Central memory CD4-positive, alpha-beta T cell (primary cell): ENCODE data around the gene CDX2.
A peak's percentile ranks its signal among the peaks of the same experiment; 100 is the strongest.
"Not testable (repeated sequence)": the region's sequence is repeated elsewhere in the genome, so short reads cannot be mapped to it uniquely, and the experiment has no call there.

ENCODE experiments used
- DNase-seq: peaks from one replicate; pipeline ENCODE4 v3.0.0; 2022

The CDX2 gene

DNA sequence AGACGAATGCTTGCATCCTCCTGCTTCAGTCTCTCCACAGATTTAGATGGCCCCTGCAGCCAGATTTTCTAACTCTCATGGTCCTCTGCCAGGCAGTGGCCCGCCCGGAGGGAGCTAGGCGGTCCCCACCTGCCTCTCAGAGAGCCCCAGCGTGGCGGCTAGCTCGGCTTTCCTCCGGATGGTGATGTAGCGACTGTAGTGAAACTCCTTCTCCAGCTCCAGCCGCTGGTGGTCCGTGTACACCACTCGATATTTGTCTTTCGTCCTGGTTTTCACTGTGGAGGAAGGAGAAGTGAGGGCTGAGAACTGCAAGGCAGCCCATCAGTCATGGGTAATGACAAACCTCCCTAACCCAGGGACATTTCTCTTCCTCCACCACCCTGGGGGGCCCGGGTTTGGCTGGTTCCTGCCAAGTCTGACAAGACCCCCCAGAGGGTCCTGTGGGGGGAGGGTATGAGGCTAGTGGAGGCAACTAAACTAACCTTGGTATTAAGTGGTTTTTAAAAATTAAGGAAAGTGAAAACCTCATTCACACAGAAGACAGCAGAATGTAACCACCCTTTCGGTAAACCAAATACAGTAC is 4.3 kb downstream of the CDX2 start:
- DNase-seq, result no peak

DNA sequence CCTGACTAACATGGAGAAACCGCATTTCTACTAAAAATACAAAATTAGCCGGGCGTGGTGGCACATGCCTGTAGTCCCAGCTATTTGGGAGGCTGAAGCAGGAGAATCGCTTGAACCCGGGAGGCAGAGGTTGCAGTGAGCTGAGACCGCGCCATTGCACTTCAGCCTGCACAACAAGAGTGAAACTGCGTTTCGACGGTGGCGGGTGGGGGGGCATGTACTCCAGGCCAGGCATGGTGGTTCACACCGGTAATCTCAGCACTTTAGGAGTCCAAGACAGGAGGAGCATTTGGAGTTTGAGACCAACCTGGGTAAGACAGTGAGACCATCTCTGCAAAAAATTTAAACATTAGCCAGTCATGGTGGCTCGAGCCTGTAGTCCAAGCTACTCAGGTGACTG is 4.9 kb downstream of the CDX2 start:
- not testable (repeated sequence) for DNase-seq

DNA sequence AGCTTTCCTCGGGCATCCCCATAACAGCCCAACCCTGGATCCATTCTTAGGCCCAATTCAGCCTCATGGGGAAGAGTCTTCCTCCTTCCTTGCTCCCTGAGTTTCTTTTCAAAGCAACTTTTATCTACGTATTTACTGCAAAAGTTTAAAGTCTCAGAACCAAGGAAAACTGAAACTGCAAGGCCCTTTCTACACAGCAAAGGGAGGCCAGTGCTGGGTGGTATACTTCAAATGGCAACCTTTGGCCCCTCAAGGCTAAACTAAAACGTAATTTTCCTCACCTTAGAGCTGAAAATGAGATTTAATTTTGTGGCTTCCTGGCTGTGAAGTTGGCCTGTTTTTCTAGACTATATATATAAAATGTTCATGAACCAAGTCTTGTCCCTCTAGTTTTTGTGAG is 5.6 kb downstream of the CDX2 start:
- no peak for DNase-seq

DNA sequence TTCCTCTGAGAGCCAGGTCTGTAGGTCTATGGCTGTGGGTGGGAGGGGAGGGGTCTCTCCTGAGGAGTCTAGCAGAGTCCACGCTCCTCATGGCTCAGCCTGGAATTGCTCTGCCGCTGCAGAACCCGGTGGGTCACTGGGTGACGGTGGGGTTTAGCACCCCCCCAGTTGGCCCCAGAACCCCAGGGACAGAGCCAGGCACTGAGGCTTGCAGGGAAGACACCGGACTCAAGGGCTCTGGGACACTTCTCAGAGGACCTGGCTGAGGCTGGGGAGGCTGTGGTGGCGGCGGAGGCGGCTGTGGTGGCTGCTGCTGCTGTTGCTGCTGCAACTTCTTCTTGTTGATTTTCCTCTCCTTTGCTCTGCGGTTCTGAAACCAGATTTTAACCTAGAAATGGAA is 6.1 kb downstream of the CDX2 start:
- no peak for DNase-seq

DNA sequence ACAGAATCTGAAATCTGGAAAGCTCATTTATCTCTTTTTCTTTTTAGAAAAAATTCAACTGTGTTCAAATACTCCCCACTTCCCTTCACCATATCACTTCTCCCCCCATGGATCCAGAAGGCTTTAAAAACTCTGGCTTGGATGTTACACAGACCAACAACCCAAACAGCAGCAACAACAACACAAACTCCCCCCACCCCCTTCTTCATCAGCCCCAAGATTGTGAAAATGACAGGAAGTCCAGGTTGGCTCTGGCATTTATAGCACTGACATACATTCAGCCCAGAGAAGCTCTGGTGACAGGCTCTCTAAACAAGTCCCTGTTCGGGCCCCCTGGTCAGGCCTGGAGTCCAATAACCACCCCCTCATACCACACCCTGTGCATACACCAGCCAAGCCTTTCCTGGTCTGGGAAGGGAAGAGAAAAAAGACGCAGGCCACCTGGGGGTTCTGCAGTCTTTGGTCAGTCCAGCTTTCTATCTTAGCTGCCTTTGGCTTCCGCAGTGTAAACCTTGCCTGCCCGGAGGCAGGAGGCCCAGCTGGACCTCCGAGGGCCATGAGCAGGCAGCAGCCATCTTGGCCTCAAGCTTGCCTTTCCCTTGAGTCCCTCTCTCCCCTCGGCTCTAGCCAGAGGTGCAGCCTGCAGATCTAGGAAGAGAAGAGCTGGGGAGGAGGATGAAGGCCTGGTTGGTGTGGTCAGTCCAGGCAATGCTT is 6.8 kb downstream of the CDX2 start:
- DNase-seq, result no peak

DNA sequence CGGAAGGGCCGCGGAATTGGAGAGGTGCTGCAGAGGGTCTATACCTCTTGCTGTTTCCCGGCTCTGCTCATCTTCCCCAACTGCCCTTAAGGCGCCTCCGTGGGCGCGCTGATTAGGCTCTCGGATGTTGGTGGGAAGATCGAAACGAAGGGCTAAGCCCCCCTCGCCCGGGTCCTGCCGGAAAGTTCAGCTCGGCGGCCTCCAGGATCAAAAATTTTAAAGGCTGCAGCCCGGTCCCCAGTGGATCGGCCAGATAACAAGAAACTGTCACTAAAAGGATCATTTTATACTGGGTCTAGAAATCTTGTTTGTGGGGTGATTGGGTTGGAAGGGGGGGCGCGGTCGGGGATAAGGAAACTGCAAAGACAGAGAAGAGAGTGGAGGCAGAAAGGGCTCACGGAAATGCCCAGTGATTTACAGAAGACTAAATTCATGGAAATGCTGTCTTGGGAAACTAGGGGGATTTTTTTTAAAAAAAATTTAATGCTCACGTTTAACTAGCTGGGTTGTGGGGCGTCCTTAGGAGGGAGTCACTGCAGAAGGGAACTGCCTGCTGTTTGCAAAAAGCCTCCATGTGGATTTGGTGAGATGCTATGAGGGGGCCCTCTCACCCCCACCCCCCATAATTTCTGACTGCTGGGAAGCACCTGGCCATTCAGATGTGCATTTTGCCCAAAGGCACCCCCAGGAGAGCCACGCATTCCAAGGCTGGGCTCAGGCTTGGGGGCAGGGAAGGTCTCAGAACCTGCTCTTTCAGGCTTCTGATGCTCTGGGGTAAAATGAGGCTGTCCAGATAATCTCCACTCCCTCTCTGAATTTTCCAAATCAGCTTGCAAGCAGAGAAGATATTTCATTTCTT is 7.7 kb downstream of the CDX2 start:
- no peak for DNase-seq

DNA sequence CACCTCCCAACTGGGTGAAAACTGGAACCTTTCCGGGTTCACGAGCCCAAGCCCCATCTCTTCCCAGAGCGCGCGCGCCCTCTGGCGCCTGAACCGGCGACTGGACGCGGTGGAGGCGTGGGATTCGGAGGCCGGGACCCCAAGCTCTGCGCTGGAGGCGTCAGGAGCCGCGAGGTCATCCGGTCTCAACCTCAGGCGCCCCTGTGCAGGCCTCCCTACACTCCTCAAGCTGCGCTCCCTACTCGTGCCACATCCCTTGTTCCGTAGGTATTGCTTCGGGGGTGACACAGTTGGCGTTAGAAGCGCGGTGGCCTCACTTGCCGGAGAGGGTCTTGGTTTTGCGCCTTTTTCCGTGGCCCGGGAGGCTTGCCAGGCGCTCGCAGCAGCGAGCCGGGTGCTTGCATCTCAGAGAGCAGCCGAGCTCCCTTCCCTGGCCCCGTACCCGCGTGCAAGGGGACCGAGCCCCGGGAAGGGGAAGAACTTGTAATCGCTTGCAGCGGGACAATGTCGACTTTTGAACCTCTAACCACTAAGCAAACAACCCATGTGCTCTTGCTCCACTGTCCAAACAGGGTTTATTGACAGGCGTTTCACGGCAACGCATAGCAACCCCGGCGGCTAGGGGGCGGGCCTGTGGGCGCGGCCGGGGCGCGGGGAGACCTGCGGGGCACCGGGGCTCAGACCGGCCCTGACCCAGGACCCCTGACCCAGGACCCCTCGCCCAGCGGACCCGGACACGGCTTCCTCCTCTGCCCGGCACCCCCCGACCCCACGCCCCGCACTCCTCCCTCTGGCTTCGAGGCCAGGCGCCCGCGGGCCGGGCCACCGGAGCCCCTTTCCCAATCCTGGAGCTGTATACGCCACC is 8.5 kb downstream of the CDX2 start:
- DNase-seq, result no peak

DNA sequence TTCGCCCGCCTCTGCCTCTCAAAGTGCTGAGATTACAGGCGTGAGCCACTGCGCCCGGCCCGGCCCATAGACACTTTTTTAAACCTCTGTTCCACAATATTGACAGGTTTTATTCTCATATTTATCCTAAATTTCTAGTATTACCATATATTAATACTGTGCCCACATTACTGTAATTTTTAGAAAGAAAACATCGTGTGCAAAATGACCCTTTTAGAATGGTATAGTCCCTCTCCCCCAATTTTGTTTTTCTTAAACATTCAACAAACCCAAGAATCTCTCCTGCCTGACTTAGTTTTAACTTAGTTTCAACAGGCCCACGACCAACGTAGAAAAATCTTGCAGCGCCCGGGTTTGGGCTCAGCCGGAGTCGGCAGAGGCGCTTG is 9.1 kb downstream of the CDX2 start:
- no peak for DNase-seq

DNA sequence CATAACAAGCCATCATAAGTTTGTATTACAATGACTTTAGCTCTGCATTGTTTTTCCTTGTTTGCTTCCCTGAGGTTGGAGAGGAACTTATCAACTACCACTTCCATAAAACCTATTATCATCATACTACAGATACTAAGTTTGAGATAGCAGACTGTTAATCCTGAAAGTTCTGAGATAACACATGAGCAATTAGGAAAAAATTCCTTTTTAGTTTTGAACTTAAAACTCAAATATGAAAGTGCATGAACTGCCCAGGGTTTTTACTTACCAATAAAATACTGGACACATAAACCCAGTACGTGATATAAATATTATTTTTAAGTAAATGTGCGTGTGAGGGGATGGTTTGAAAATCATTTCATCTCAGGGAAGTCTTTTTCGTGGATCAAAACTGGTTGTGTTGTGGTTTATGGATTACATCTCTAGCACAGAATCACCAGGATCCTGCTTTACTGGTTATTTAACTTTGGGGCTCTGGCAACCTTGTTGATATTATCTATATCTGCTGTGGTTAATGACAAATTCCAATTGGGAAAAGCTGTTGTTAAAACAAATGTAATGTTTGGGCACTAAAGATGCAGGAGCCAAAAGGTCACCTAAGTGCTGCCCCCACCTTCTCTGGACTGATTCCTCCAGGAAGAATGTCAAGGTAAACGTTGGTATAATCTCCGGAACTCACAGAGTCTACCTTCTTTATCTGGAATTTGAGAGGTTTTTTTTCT is 12.4 kb downstream of the CDX2 start:
- DNase-seq, result no peak

DNA sequence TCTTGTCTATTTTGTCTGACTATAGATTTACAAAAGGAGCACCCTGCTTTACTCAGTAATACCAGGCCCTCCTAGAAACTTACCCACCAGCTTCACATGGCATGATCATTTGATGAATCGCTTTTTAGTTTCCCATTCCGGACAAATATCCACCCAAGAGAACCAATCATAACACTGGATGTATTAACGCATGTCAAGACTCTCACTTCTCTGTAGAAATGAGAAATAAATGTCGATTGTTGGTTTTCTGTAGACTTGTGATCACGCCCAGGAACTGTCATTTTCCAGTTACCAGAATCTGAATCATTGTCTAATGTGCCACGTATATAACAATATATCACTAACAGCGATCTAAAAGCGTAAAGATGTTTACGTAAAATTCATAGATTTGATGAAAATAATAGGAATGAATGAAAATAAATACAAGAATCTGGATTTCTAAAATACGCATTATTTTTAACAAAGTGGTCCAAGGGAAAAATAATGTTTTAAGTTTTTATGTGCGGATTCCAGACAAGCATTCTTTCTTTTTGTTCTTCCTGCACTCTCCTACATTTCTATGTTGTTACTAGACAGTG is 14.0 kb downstream of the CDX2 start:
- no peak for DNase-seq

DNA sequence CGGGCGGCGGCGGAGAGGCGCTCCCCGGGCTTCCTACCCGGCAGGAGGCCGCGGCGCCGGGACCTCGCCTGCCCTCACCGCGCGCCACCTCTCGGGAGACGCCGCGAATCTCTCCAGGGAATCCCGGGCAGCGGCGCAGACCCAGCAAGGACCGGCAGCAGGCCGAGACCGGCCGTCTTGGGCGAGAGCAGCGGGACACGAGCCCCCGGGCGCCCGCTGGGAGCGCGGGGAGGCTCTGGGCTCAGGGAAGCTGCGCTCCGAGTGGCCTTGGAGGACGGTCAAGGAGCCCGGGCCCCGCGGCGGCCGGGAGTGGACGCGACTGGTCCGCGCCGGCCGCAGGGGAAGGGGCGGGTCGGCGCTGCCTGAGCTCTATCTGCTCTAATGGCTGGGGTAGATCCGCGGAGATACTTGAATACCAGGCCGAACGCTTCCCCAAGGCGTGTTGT is 14.7 kb downstream of the CDX2 start:
- DNase-seq, result no peak

DNA sequence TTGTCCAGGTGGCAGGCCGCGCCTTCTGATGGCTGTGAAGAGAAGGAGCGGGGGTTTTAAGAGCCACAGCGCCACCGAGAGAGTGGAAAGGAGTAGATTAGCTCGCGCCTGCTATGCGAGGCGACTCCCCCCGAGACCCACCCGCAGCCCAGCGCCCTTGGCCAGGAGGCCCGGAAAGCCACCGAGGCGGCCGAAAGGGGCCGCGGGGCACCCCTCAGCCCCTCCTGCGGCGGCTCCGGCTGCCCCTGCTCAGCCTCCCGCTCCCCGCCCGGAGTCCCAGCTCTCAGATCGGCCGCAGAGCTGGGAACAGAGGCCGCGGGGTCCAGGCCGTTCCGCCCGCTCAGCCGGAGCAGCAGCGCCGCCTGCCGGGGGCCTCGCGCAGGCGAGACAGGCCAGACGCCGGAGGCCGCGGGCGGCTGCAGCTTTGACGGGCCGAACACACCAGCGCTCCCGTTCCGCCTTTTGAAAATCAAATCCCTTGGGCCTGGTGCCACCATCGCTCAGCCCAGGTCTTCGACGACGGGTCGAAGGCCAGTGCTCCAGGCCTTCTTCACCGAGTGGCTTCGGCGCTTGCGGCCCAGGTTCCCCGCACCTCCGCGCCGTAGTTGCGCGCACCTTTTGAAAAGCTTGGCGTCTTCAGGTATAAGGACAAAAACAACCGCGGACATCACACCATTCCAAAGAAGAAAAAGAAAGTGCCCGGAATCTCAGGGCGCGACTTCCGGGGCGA is 15.3 kb downstream of the CDX2 start:
- peak; percentile 32 for DNase-seq

DNA sequence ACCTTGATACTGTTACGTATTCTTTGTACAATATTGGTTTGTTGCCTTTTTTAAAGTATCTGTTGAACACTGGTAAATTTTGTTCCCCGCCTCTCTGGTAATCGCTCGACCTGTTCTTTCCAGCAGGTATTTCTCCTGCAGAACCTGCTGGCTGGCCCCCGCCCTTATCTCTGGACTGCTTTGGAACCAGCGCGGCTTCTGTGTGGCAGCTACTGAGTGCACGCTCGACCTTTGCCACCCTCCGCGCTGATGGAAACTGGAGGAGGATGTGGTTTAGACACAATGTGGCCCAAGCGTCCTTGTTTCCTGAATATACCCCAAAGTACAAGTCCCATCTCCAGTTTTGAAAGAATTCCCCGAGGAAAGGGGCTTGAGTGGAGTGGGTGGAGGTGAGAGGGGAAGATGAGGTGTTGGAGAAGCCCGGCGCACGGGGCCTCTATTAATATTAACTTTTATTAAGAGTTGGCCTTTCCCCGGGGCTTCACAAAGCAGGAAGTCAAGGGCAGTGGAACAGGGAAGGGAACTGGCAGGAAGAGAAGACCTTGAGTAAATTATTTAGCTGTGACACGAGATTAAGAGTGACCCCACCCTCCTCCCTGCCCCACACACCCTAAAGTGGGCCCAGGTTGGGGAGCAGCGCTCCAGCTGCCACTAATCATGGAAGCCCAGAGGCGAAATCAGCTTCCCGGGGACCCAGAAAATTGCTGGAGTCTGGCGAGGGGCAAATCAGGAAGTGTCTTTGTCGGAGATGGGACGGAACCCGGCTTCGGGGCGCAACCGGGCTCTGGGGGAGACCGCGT is 16.0 kb downstream of the CDX2 start:
- no peak for DNase-seq

DNA sequence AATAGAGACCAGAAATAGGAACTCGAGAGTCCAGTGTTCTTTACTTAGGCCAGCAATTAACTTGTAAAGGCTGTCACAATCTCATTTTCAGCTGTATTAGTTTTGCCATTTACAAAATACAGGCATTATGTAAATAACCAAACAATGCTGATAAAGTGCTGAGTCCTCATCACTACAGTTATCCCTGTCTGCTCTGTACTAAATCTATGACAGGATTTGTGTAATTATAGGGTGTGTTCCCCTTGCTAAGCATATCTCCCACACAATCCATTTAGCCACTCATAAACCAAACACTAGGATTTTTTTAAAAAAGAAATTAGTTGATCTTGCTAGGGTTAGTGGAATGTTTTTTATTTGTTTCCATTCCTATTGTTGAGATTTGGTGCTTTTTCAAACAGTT is 26.1 kb downstream of the CDX2 start:
- DNase-seq, result no peak

DNA sequence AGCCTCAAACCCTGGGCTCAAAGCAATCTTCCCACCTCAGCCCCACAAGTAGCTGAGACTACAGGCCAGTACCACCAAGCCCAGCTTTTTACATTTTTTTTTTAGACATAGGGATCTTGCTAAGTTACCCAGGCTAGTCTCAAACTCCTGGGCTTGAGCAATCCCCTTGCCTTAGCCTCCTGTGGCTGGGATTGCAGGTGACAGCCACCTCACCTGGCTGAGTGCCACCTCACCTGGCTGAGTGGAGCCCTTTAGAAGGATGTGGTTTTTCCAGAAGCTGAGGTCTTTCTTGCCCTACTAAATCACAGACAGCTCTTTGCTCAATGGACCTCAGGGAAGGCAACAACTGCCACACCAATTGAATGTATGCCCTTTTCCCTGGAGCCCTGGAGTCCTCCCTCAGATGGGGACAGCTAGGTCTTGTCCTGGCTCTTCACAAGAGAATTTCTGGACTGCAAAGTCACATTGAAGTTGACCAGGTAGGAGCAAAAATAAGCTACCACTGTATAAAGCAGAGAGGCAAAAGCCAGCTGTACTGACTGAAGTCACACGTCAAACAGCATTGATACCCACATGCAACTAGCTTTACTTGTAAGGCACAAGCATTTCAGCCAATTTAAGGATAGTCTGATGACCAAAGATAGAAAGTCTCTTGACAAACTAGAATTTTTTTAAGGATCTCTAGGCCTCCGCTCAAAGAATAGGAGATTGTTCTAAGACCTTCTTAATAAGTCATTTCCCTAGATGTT is 35.4 kb downstream of the CDX2 start:
- no peak for DNase-seq

DNA sequence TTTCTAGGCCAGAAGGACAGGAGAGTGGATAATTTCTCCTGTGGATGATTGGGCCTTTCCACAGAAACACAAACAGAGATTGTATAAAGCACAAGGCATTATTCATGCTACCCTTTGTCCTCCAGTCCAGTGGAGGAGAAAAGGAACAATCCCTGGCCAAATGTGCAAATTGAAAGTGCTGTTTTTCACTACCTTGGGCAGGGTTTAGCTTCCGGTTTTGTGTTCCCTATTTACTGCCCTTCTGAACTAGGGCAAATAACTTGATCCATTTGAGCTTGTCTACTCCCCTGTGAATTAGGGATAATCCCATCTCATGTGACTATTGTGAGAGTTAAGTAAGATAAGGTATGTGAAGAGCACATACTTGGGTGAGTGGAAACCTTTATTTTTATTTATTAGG is 36.0 kb downstream of the CDX2 start:
- no peak for DNase-seq

DNA sequence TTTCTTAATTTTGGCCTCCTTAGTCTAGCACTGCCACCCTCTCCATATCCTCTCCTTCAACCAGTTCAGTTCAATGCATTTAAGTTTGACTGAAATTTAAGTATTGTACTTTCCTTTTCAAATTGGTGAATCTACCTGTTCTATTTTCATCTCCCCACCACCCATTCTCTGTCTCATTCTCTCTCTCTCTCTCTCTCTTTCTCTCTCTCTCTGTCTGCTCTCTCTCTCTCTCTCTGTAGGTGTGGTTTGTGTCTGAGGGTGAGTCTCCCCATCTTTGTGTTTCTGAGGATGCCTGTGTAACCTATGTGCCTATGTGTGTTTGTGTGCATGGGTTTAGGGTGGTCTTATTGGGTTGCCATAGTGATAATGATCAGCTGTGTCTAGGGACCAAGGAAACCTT is 39.2 kb downstream of the CDX2 start:
- no peak for DNase-seq

DNA sequence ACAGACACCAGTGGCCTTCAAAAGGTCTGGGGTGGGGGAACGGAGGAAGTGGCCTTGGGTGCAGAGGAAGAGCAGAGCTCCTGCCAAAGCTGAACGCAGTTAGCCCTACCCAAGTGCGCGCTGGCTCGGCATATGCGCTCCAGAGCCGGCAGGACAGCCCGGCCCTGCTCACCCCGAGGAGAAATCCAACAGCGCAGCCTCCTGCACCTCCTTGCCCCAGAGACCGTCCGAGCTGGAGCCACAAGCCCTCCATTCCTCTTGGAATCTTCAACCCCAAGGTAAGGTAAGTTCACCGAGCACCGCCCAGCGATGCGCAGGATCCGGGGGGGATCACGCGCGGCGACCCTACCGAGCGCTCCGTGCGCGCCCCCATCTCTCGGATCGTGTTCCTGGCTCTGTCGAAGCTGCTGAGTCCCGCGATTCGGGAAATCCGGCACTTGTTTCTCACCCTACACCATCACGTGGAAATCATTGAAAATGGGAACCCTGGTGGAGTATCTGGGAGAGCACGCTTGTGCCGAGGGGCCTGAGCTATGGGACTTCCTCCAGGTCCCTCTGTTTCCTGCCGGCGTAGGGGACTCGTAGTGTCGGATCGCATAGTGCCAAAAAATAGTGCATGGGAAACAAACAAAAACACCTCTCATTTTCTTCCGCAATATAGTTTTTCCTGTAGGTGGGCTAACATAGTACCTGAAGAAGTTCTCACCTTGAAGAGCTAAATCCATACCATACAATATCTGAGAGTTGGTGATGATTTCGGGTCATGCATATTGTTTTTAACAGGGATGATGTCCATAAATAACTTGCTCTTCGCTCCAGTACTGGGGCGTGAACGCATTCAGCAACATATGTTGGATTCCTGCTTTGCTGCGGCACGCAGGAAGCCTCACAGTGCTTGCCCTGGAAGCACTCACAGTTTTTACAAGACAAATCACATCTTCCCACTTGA is 40.0 kb downstream of the CDX2 start:
- no peak for DNase-seq
